CD4-positive, CD25-positive, alpha-beta regulatory T cell (primary cell): ENCODE measurements around the gene ATRNL1. TPM values are rescaled to one million over a fixed set of nuclear protein-coding genes. Genes with fewer than 3 reads are reported as not detected.

Source experiments
- ATAC-seq, 2 donors: fragments of 150-1000 bp; cut with Tn5 transposase; one replicate each; pipeline ENCODE4 v1.10.0; 2021; ENCODE audit warnings: low read depth in 2 of 2, moderate number of reproducible peaks in 2 of 2, moderate library complexity in 1 of 2
- DNase-seq, 3 donors: peaks; one replicate each; pipeline versions ENCODE4 v3.0.0 to v3.0.0-alpha.2; 2012 to 2022; ENCODE audit warnings: mixed read lengths in 1 of 3
- H3K27ac ChIP-seq: one replicate; pipeline ENCODE4 v1.7.0; 2013; ENCODE audit warnings: mild to moderate bottlenecking, low read length; ENCODE audit not compliant: insufficient read depth, poor library complexity, severe bottlenecking
- H3K27me3 ChIP-seq: one replicate; pipeline ENCODE4 v1.7.0; 2013; ENCODE audit warnings: low read length; ENCODE audit not compliant: control insufficient read depth, insufficient read depth
- H3K36me3 ChIP-seq: one replicate; pipeline ENCODE4 v1.7.0; 2013; ENCODE audit warnings: mild to moderate bottlenecking, low read length, moderate library complexity; ENCODE audit not compliant: control insufficient read depth, insufficient read depth
- H3K4me1 ChIP-seq: 2 replicates; pipeline ENCODE4 v1.7.0; 2013; ENCODE audit warnings: mild to moderate bottlenecking, low read length; ENCODE audit not compliant: insufficient read depth, control insufficient read depth, poor library complexity, severe bottlenecking
- H3K4me3 ChIP-seq: one replicate; pipeline ENCODE4 v1.7.0; 2013; ENCODE audit warnings: low read depth, mild to moderate bottlenecking, low read length, moderate library complexity
- H3K9me3 ChIP-seq, 2 experiments: 1 replicate in 1 of 2; 2 replicates in 1 of 2; pipeline ENCODE4 v1.7.0; 2013; ENCODE audit warnings: low read length in 2 of 2, mild to moderate bottlenecking in 1 of 2, moderate library complexity in 1 of 2; ENCODE audit not compliant: control insufficient read depth in 2 of 2
- H3K27ac Mint-ChIP-seq, 3 donors: one replicate each; pipeline ENCODE4 v1.8.0; 2020 to 2022; ENCODE audit warnings: mild to moderate bottlenecking in 3 of 3, mixed read lengths in 3 of 3, moderate library complexity in 2 of 3
- H3K27me3 Mint-ChIP-seq: one replicate; pipeline ENCODE4 v1.8.0; 2022; ENCODE audit warnings: mild to moderate bottlenecking, mixed read lengths
- H3K36me3 Mint-ChIP-seq: one replicate; pipeline ENCODE4 v1.8.0; 2020; ENCODE audit warnings: mixed read lengths
- H3K4me1 Mint-ChIP-seq, 4 donors: one replicate each; pipeline ENCODE4 v1.8.0; 2020 to 2022; ENCODE audit warnings: mixed read lengths in 4 of 4, mild to moderate bottlenecking in 1 of 4
- H3K4me3 Mint-ChIP-seq, 4 donors: one replicate each; pipeline ENCODE4 v1.8.0; 2020 to 2022; ENCODE audit warnings: mild to moderate bottlenecking in 4 of 4, mixed read lengths in 4 of 4, moderate library complexity in 3 of 4
- H3K9me3 Mint-ChIP-seq, 7 donors: one replicate each; pipeline ENCODE4 v1.8.0; 2020 to 2022; ENCODE audit warnings: mixed read lengths in 7 of 7, mild to moderate bottlenecking in 3 of 7, moderate library complexity in 2 of 7
- polyA plus RNA-seq, 4 donors: library from polyadenylated mRNA; unstranded; fragments of 300-500 nt; fragmentation: Illumina TruSeq; gene quantifications; one replicate each; pipeline ENCODE4 v1.2.3, GENCODE V29; 2021
- total RNA-seq: library from RNA; stranded (reverse); gene quantifications from one replicate; pipeline ENCODE4 v1.2.3, GENCODE V29; 2022

ATRNL1 gene
- total and polyA plus RNA-seq, 5 donors from 2014 or later: not detected

- no peak for ATAC-seq
- Mint-ChIP-seq H3K27ac (no peak overlapping the region), H3K4me1 (no peaks in the 10 kb centered on the region), H3K9me3 (peaks cover 0 to 12% (median 2%) of the 10 kb centered on the region in 7 donors), H3K36me3 (no peaks in the 10 kb centered on the region), H3K27me3 (no peaks in the 10 kb centered on the region), H3K4me3 (no peak overlapping the region)
- H3K36me3 ChIP-seq: no peaks in the 10 kb centered on the region
- H3K9me3 ChIP-seq: no peaks in the 10 kb centered on the region
- no peak for DNase-seq
- no peak overlapping the region for H3K4me3 ChIP-seq
- H3K27ac ChIP-seq: no peak overlapping the region
- H3K4me1 ChIP-seq: no peaks in the 10 kb centered on the region
- no peaks in the 10 kb centered on the region for H3K27me3 ChIP-seq
Measured at GRCh38 chr10:115996031-115996430, 902.9 kb downstream of the ATRNL1 start.

GRCh38 chr10:115998301-115998700, 905.1 kb downstream of the ATRNL1 start:
- Histone ChIP-seq H3K4me1 (no peaks in the 10 kb centered on the region), H3K36me3 (no peaks in the 10 kb centered on the region), H3K4me3 (no peak overlapping the region), H3K27me3 (no peaks in the 10 kb centered on the region), H3K9me3 (no peaks in the 10 kb centered on the region), H3K27ac (no peak overlapping the region)
- Mint-ChIP-seq H3K27ac (no peak overlapping the region), H3K27me3 (no peaks in the 10 kb centered on the region), H3K4me1 (no peaks in the 10 kb centered on the region), H3K4me3 (no peak overlapping the region), H3K9me3 (peaks cover 0 to 14% (median 2%) of the 10 kb centered on the region in 7 donors), H3K36me3 (no peaks in the 10 kb centered on the region)
- ATAC-seq (no peak), DNase-seq (no peak)

Other genes starting within 250 kb of the ATRNL1 start
- 8.0 TPM for gene TRUB1, start 155.2 kb upstream of the ATRNL1 start, total RNA-seq
- gene TRUB1, start 155.2 kb upstream of the ATRNL1 start, polyA plus RNA-seq: 10 to 100 TPM in 1 of 4 donors, 1 to 10 TPM in 3; 7.4 to 12.1 (median 8.6) TPM